Adrenal gland (tissue), 12 donors: Measurements from ENCODE around the gene VEGFC. TPM values are rescaled to one million over a fixed set of nuclear protein-coding genes. Genes with fewer than 3 reads are reported as not detected.

Experiments used
- DNase-seq, 7 donors: peaks; one replicate each; pipeline ENCODE4 v3.0.0-alpha.2; 2019 to 2020
- H3K27ac ChIP-seq, 5 donors: fragments of 200-600 bp; sonication (generic) in 4 of 5; 1 replicate in 3 of 5; 2 replicates in 2 of 5; pipeline versions ENCODE4 v1.5.1 to v1.8.0; 2016 to 2020; ENCODE audit warnings: mild to moderate bottlenecking in 1 of 5
- H3K27me3 ChIP-seq: fragments of 200-600 bp; 2 replicates; pipeline ENCODE4 v1.8.0; 2021
- H3K36me3 ChIP-seq, 2 donors: fragments of 200-600 bp; replicated peaks in 1 of 2; 1 replicate in 1 of 2; 2 replicates in 1 of 2; pipeline versions ENCODE4 v1.5.1 to v1.8.0; 2018 to 2022
- H3K4me1 ChIP-seq, 2 donors: fragments of 200-600 bp; replicated peaks in 1 of 2; 1 replicate in 1 of 2; 2 replicates in 1 of 2; pipeline versions ENCODE4 v1.5.1 to v1.8.0; 2018 to 2021
- H3K4me3 ChIP-seq, 4 donors: fragments of 200-600 bp; sonication (generic) in 3 of 4; one replicate each; pipeline ENCODE4 v1.5.1; 2016 to 2018
- H3K9me3 ChIP-seq, 3 donors: fragments of 200-600 bp; sonication (generic) in 1 of 3; replicated peaks in 1 of 3; 1 replicate in 2 of 3; 2 replicates in 1 of 3; pipeline versions ENCODE4 v1.5.1 to v1.8.0; 2016 to 2021
- POLR2A ChIP-seq, 2 donors: fragments of 450-650 bp; IDR thresholded peaks; one replicate each; pipeline ENCODE4 v1.6.1; 2017; ENCODE audit warnings: antibody characterized with exemption in 2 of 2, mild to moderate bottlenecking in 2 of 2, moderate library complexity in 1 of 2
- WGBS, 4 donors: extraction: QIAGEN DNeasy Blood & Tissue Kit in 2 of 4; methylation state at CpG; one replicate each; pipeline versions ENCODE4 v1.1.5 to v1.1.7; 2013 to 2017; 5-methylcytosine and 5-hydroxymethylcytosine counted together
- intact Hi-C, 2 donors: fragments of 100-400 bp; cut with DNase I; formaldehyde crosslinking; loops; one replicate each; pipeline versions ENCODE4 v1.14.1 to v1.15.0; 2022 to 2023
- polyA plus RNA-seq, 3 donors: library from polyadenylated mRNA; stranded (reverse); fragments of 200-250 nt in 2 of 3; fragments of 350-450 nt in 1 of 3; fragmentation: Illumina TruSeq in 1 of 3; extraction: RNeasy Lipid Tissue Mini Kit (QIAGEN cat#74804) in 1 of 3; gene quantifications; one replicate each; pipeline ENCODE4 v1.2.3, GENCODE V29; 2013 to 2014
- total RNA-seq, 9 donors: library from RNA; depleted of rRNA in 4 of 9; stranded (reverse); fragments of >200 nt in 4 of 9; fragments of 120-200 nt in 1 of 9; fragmentation: NEBNext Ultra II Directional in 1 of 9; extraction: Animal tissue kit (Norgen Biotek cat#: 25700) in 1 of 9; gene quantifications; one replicate each; pipeline versions ENCODE4 v1.1.0 to v1.2.4, GENCODE V29; 2013 to 2023
- TF ChIP-seq, protein P1 (sequence below), 6 experiments: fragments of 450-650 bp in 4 of 6; fragments of 200-600 bp in 2 of 6; sonication (generic) in 1 of 6; IDR thresholded peaks; 1 replicate in 5 of 6; 2 replicates in 1 of 6; pipeline versions ENCODE4 v1.5.1 to v1.8.0; 2016 to 2021; ENCODE audit warnings: antibody characterized with exemption in 6 of 6, mild to moderate bottlenecking in 2 of 6, moderate library complexity in 1 of 6
- donor health status: healthy with polysubstance abuse.
- donor health status: Bipolar disorder and iron deficiency.
- donor health status: DM: yes; HTN: yes; CAD: no.
- donor health status: DM: no; HTN: no; CAD: no.
- donor health status: DM: no; HTN: no; CAD: no.
- donor health status: DM: yes; HTN: yes; CAD: no.

VEGFC gene
- total and polyA plus RNA-seq, 12 donors: 2.9 to 30.7 (median 8.2) TPM

GRCh38 chr4:176818531-176818930 is 25.8 kb upstream of the VEGFC start:
- no peak overlapping the region for H3K27ac ChIP-seq
- H3K9me3 ChIP-seq: no peaks in the 10 kb centered on the region
- H3K27me3 ChIP-seq: no peaks in the 10 kb centered on the region
- no peak overlapping the region for H3K4me3 ChIP-seq
- H3K36me3 ChIP-seq: no peaks in the 10 kb centered on the region
- TF ChIP-seq POLR2A (IDR thresholded peaks at IDR 0.05): no peak
- TF ChIP-seq, protein P1, sequence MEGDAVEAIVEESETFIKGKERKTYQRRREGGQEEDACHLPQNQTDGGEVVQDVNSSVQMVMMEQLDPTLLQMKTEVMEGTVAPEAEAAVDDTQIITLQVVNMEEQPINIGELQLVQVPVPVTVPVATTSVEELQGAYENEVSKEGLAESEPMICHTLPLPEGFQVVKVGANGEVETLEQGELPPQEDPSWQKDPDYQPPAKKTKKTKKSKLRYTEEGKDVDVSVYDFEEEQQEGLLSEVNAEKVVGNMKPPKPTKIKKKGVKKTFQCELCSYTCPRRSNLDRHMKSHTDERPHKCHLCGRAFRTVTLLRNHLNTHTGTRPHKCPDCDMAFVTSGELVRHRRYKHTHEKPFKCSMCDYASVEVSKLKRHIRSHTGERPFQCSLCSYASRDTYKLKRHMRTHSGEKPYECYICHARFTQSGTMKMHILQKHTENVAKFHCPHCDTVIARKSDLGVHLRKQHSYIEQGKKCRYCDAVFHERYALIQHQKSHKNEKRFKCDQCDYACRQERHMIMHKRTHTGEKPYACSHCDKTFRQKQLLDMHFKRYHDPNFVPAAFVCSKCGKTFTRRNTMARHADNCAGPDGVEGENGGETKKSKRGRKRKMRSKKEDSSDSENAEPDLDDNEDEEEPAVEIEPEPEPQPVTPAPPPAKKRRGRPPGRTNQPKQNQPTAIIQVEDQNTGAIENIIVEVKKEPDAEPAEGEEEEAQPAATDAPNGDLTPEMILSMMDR (IDR thresholded peaks at IDR 0.05): no peak
- 63 to 83% (median 73%) methylated on average over 1 of the region's 1 CpG for WGBS, 4 donors
- DNase-seq: no peak
- H3K4me1 ChIP-seq: no peaks in the 10 kb centered on the region
- intact Hi-C loops: no loop called here

DNA sequence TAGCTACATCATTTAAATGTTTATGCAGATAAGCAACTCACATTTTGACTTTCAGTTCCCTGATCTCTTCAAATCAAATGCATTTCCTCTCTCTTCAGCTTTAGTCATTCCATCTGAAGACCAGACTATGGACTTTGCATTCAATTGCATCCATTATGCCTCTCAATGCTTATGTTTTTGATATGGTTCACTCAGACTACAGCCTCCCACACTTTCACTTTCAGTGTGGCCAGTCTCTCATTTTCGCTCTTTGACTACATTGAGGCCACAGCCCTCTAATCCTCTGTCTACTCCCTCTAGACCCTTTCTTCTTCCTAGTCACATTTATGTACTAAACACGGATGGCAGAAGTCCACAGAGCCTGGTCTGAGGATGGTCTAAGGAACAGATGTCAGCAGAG is 24.5 kb upstream of the VEGFC start:
- H3K36me3 ChIP-seq: no peaks in the 10 kb centered on the region
- intact Hi-C loops: no loop called here
- no peaks in the 10 kb centered on the region for H3K9me3 ChIP-seq
- H3K4me1 ChIP-seq: no peaks in the 10 kb centered on the region
- no peak overlapping the region for H3K27ac ChIP-seq
- no peak for TF ChIP-seq POLR2A (IDR thresholded peaks at IDR 0.05)
- TF ChIP-seq, protein P1 (IDR thresholded peaks at IDR 0.05): no peak
- no peak overlapping the region for H3K4me3 ChIP-seq
- no peaks in the 10 kb centered on the region for H3K27me3 ChIP-seq
- no peak for DNase-seq
- WGBS, 4 donors: 77 to 90% (median 87%) methylated on average over 2 of the region's 2 CpGs

GRCh38 chr4:176814770-176815169 is 22.0 kb upstream of the VEGFC start:
- H3K4me3 ChIP-seq: no peak overlapping the region
- no peaks in the 10 kb centered on the region for H3K9me3 ChIP-seq
- no peaks in the 10 kb centered on the region for H3K27me3 ChIP-seq
- intact Hi-C loops: no loop called here
- H3K36me3 ChIP-seq: no peaks in the 10 kb centered on the region
- TF ChIP-seq, protein P1 (IDR thresholded peaks at IDR 0.05): no peak
- no peak for TF ChIP-seq POLR2A (IDR thresholded peaks at IDR 0.05)
- WGBS, 4 donors: 80 to 86% (median 81%) methylated on average over 6 of the region's 6 CpGs
- DNase-seq: no peak
- no peaks in the 10 kb centered on the region for H3K4me1 ChIP-seq
- H3K27ac ChIP-seq: no peak overlapping the region

GRCh38 chr4:176810481-176811249 is 17.9 kb upstream of the VEGFC start:
- TF ChIP-seq, protein P1 (IDR thresholded peaks at IDR 0.05): no peak
- TF ChIP-seq POLR2A (IDR thresholded peaks at IDR 0.05): no peak
- H3K4me3 ChIP-seq: no peak overlapping the region
- no peaks in the 10 kb centered on the region for H3K4me1 ChIP-seq
- H3K27me3 ChIP-seq: no peaks in the 10 kb centered on the region
- H3K27ac ChIP-seq: no peak overlapping the region
- H3K36me3 ChIP-seq: no peaks in the 10 kb centered on the region
- H3K9me3 ChIP-seq: no peaks in the 10 kb centered on the region
- WGBS, 4 donors: 49 to 60% (median 50%) methylated on average over 3 of the region's 3 CpGs
- no peak for DNase-seq
- intact Hi-C loops: no loop called here
